ENCODE results near the gene TTYH2. TPM values are rescaled to one million over a fixed set of nuclear protein-coding genes. Genes with fewer than 3 reads are reported as not detected.
"Not testable (repeated sequence)": the region's sequence is repeated elsewhere in the genome, so short reads cannot be mapped to it uniquely, and the experiment has no call there.

Gene TTYH2
- total RNA-seq (2014; rRNA removed; shearing (Covaris generic)): 72.7 and 72.9 TPM in 2 replicates
- polyA plus RNA-seq (2015; cell fraction: cytosol; rRNA removed): 101 and 121 TPM in 2 replicates
- 150 and 160 TPM in 2 replicates for polyA plus RNA-seq (2015; cell fraction: nucleus; rRNA removed)

DNA sequence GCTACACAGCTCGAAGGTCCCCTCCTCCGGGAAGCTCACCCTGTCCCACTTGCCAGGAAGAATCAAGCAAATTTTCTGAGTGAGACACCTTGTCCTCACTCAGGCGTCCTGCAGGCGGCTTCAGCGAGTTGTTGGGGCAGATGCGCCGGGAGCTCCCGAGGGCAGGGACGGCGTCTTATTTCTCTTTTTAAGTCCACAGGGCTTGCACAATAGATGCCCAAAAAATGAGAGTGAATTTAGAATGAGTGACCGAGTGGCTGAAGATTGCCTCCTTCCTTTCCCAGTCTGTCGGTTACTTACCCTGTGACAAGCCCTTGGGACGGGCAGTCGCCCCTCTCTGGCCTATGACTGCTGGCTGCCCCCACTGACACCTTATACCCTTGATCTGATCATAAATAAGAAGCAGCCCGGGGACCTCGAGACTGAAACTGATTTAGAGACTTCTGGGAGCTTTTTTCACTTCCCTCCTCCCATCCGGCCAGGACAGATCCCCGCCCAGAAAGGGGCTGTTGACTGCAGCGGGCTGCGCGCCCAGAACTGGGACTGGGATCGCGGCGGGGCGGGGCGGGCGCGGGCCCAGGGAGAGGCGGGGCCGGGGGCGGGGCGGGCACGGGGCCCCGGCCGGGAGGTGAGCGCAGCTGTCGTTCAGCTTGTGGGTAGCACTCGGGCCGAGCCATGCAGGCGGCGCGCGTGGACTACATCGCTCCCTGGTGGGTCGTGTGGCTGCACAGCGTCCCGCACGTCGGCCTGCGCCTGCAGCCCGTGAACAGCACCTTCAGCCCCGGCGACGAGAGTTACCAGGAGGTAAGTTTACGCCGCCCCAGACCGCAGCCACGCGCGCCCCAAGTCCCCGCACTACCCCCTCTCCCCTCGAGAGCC lies at the start of gene TTYH2:
Gene TTYH2, plus strand, starts transcription at position 659 of the 879 bp plus-strand sequence. Its CDS starts 17 bp downstream, at position 676.
- peak; percentile 98 for DNase-seq (ENCODE audit: low read depth, low spot score)
- in situ Hi-C loops (cut with HindIII; ENCODE audit: low pct_unique_long_range_greater_than_20kb, low sequenced_read_pairs): no loop called here

DNA sequence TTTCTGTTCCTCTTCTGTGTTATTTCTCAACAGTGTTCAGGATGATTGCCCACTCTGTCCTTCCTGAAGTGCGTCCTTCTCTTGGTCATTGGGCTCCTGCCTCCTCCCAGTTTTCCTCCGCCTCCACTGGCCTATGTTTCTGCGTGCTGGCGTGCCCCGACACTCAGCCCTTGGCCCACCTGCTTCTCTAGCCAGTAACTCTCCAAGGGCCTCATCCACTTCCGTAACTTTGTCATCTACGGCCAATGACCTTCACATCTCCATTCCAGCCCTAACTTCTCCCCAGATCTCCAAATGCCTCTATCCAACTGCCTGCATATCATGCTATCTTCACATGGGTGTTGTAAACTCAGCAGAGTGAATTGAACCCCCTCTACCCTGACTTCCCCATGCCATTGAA lies 49.5 kb upstream of the TTYH2 start:
- no peak for DNase-seq (ENCODE audit: low read depth, low spot score)
- in situ Hi-C loops (cut with HindIII; ENCODE audit: low pct_unique_long_range_greater_than_20kb, low sequenced_read_pairs): no loop called here

GRCh38 chr17:74164446-74165045 lies 48.8 kb upstream of the TTYH2 start:
- no peak for DNase-seq (ENCODE audit: low read depth, low spot score)
- in situ Hi-C loops (cut with HindIII; ENCODE audit: low pct_unique_long_range_greater_than_20kb, low sequenced_read_pairs): no loop called here

DNA sequence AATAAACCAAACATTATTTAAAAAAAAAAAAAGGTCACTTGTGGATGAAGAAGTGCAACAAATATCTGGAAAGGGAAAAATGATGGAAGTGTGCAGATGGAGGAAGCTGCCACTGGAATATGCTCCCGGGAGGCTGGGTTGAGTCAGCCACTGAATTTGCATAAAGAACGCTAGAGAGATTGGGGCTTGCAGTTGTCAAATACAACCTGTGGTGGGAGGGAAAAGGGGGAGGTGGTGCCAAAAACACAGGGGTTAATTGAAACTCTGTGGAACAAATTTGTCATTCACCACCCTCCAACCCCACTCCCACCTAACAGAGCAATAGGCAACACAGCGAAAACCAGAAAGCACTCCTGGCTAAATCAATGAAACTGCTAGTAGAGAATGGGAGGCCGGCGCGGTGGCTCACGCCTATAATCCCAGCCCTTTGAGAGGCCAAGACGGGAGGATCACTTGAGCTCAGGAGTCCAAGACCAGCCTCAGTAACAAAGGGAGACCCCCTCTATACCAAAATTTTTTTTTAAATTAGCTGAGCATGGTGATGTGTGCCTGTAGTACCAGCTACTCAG lies 47.5 kb upstream of the TTYH2 start:
- in situ Hi-C loops (cut with HindIII; ENCODE audit: low pct_unique_long_range_greater_than_20kb, low sequenced_read_pairs): no loop called here
- no peak for DNase-seq (ENCODE audit: low read depth, low spot score)

GRCh38 chr17:74170924-74171323 lies 42.4 kb upstream of the TTYH2 start:
- DNase-seq (ENCODE audit: low read depth, low spot score): no peak
- in situ Hi-C loops (cut with HindIII; ENCODE audit: low pct_unique_long_range_greater_than_20kb, low sequenced_read_pairs): no loop called here

GRCh38 chr17:74172700-74173099 lies 40.7 kb upstream of the TTYH2 start:
- in situ Hi-C loops (cut with HindIII; ENCODE audit: low pct_unique_long_range_greater_than_20kb, low sequenced_read_pairs): no loop called here
- DNase-seq (ENCODE audit: low read depth, low spot score): no peak

DNA sequence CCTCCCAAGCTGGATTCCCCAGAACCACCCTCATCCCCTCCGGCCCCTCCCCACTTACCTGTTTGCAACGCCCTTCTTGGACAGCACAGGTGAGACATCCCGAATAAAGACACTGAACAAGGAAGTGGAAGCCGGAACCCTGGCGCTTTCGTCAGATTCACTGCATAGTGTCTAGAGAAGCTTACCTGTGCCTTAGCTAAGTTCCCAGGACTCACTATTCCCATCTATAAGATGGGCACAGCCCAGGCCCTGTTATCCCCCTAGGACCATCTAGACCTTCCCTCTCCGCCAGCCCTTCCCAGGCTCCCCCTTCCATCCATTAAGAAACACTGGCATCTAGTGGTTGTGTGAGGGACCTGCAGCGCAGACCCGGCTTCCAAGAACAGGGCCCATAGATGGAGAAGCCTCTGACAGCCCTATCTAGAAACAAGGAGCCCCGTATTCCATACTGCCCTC lies 36.8 kb upstream of the TTYH2 start:
- peak; percentile 92 for DNase-seq (ENCODE audit: low read depth, low spot score)

GRCh38 chr17:74177018-74177450 lies 36.3 kb upstream of the TTYH2 start:
- in situ Hi-C loops (cut with HindIII; ENCODE audit: low pct_unique_long_range_greater_than_20kb, low sequenced_read_pairs): no loop called here
- no peak for DNase-seq (ENCODE audit: low read depth, low spot score)

More for the DNA sequence above, 36.8 kb upstream of the TTYH2 start:
- in situ Hi-C loops (cut with HindIII; ENCODE audit: low pct_unique_long_range_greater_than_20kb, low sequenced_read_pairs): no loop called here

- DNase-seq (ENCODE audit: low read depth, low spot score): no peak
- in situ Hi-C loops (cut with HindIII; ENCODE audit: low pct_unique_long_range_greater_than_20kb, low sequenced_read_pairs): no loop called here
Measured at GRCh38 chr17:74179576-74179975, 33.8 kb upstream of the TTYH2 start.

DNA sequence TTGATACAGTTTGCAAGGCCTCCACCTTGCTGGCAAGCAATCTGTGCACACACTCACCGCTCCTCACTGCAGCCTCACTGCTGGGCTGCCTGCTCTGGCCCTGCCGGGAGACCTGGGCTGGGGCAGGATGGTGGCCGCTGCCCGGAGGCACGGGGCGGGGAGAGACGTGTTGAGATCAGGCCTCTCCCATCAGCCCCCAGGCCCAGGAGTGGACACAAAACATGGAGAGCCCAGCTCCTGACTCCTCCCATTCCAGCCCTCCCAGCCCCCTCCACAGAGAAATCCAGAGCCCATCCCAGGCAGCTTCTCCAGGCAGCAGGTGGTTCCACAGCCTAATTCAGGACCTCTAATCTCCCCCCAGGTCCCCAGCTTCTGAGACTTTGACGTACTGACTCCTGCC lies 33.0 kb upstream of the TTYH2 start:
- DNase-seq (ENCODE audit: low read depth, low spot score): no peak
- in situ Hi-C loops (cut with HindIII; ENCODE audit: low pct_unique_long_range_greater_than_20kb, low sequenced_read_pairs): no loop called here

GRCh38 chr17:74181341-74181740 lies 32.0 kb upstream of the TTYH2 start:
- in situ Hi-C loops (cut with HindIII; ENCODE audit: low pct_unique_long_range_greater_than_20kb, low sequenced_read_pairs): no loop called here
- DNase-seq (ENCODE audit: low read depth, low spot score): no peak

DNA sequence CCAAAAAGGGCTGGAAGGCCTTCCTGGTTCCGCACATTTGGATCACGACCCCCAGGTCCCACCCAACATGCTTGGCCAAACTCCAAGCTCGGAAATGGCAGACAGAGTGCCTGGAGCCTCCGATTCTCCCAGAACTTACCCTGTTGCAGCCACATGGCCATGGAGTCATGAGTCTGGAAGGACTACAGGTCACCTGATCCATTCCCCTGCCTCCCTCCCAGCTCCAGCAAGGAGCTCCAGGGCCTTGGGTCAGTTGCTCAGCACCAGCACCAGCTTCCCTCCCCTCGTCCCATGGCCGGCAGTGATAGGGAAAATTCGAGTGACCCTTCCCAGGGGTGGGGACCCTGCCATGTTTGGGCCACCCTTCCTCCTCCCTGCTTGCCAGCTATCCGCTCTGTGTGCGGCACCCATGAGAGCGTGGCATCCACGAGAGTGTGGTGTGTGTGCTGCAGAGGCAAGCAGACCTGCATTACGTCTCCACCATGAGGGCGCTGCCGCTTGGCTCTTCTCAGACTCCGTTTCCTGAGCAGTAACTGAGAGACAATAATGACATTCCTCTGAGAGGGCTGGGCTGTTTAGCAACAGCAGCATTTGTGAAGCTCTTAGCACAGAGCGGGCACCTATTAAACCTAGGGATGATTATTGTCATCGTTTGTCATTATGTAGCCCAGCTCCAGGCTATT lies 31.2 kb upstream of the TTYH2 start:
- no peak for DNase-seq (ENCODE audit: low read depth, low spot score)
- in situ Hi-C loops (cut with HindIII; ENCODE audit: low pct_unique_long_range_greater_than_20kb, low sequenced_read_pairs): no loop called here

DNA sequence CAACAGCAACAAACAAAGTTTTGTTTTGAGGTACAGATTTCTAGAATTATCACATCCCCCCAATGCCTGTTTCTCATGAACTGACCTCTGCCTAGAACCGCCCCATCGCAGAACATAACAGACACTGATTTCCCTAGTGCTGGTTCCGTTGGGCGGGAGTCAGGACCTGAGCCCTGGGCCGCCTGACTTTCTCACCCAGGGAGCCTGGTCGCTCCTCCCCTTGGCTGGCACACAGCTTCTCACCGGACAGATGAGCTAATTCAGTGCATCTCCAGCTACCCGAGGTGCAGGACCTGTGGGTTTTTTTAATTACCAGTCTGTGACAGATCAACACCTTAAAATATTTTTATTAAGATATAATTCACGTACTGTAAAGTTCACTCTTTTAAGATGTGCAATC lies 30.0 kb upstream of the TTYH2 start:
- DNase-seq (ENCODE audit: low read depth, low spot score): no peak
- in situ Hi-C loops (cut with HindIII; ENCODE audit: low pct_unique_long_range_greater_than_20kb, low sequenced_read_pairs): no loop called here

DNA sequence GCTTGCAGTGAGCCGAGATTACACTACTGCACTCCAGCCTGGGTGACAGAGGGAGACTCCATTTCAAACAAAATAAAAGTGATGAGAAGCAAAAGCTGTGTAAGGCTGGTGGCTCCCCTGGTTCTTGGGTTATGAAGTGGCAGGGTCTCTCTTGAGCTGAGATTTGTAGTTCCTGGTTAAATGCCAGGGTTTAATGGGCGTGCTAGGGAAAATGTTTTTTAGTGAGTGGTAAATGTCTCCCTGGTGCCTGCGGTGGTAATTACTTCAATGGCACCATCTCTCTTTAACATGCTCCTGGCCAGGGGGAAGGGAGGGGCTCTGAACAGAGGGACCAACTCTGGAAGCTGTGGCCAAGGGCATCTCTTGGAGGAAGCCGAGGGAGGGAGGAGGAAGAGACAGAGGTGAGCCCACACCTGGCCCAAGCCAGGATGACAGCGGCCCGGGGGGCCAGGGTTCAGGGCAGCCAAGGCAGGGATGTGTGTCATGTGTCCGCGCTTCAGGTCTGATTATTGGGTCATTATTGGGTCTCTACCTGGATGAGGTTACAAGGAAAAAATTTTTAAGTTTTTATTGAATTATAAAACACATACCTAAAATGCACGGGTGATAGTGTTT lies 27.7 kb upstream of the TTYH2 start:
- in situ Hi-C loops (cut with HindIII; ENCODE audit: low pct_unique_long_range_greater_than_20kb, low sequenced_read_pairs): no loop called here
- no peak for DNase-seq (ENCODE audit: low read depth, low spot score)

DNA sequence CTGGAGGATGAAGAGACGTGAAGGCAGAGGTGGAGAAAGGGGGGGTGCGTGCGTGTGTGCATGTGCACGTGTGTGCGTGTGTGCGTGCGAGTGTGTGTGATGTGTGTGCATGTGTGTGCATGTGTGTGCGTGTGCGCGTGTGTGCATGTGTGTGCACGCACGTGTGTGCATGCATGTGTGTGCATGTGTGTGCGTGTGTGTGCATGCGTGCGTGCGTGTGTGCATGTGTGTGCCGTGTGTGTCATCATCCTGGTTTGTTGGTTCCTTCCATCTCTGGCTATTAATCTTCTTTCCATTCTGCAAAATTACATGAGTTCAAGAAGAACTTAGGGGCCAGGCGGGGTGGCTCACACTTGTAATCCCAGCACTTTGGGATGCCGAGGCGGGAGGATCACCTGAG lies 26.9 kb upstream of the TTYH2 start:
- in situ Hi-C loops (cut with HindIII; ENCODE audit: low pct_unique_long_range_greater_than_20kb, low sequenced_read_pairs): no loop called here
- DNase-seq (ENCODE audit: low read depth, low spot score): no peak

DNA sequence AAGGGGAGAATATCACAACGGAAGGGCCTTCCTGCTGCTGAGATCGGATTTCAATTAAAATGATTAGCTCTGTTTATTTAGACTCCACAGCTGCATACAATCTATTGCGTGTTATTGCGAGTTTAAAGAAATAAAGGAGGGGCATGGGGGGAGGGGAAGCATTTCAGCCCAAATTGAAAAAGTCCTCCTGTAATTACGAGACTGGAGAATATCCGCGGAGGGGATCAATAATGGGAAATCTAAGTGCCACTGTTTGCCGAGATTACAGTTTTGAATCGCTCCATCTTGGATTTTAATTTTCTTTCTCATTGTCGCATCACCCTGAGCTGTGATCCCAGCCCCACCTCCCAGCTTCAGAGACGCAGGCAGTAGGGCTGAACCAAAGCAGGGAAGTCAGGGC lies 25.6 kb upstream of the TTYH2 start:
- in situ Hi-C loops (cut with HindIII; ENCODE audit: low pct_unique_long_range_greater_than_20kb, low sequenced_read_pairs): no loop called here
- DNase-seq (ENCODE audit: low read depth, low spot score): no peak

DNA sequence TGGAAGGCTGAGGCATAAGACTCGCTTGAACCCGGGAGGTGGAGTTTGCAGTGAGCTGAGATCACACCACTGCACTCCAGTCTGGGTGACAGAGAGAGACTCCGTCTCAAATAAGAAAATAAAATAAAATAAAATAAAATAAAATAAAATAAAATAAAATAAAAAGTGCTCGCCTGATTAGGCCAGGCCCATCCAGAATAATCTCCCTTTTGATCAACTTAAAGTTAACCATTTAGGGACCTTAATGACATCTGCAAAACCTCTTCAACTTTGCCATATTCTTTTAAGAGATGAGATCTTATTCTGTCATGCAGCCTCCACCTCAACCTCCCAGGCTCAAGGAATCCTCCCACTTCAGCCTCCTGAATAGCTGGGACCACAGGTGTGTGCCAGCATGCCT lies 24.7 kb upstream of the TTYH2 start:
- in situ Hi-C loops (cut with HindIII; ENCODE audit: low pct_unique_long_range_greater_than_20kb, low sequenced_read_pairs); DNase-seq (ENCODE audit: low read depth, low spot score): not testable (repeated sequence)

Measured in SK-MEL-5 (cell line).